HUDEP-2 (cell line): ENCODE measurements around the gene BID.
"Not testable (repeated sequence)": the region's sequence is repeated elsewhere in the genome, so short reads cannot be mapped to it uniquely, and the experiment has no call there.

Source experiments
- DNase-seq, 76 experiments: peaks; one replicate each; lab custom pipeline; 2025; ENCODE audit not compliant: unreplicated experiment in 76 of 76; lab: John Stamatoyannopoulos, UW

BID gene

GRCh38 chr22:17772958-17773605 lies 1.2 kb downstream of the BID start:
- DNase-seq = peak in 2 of 76 experiments; percentile 6 to 17

DNA sequence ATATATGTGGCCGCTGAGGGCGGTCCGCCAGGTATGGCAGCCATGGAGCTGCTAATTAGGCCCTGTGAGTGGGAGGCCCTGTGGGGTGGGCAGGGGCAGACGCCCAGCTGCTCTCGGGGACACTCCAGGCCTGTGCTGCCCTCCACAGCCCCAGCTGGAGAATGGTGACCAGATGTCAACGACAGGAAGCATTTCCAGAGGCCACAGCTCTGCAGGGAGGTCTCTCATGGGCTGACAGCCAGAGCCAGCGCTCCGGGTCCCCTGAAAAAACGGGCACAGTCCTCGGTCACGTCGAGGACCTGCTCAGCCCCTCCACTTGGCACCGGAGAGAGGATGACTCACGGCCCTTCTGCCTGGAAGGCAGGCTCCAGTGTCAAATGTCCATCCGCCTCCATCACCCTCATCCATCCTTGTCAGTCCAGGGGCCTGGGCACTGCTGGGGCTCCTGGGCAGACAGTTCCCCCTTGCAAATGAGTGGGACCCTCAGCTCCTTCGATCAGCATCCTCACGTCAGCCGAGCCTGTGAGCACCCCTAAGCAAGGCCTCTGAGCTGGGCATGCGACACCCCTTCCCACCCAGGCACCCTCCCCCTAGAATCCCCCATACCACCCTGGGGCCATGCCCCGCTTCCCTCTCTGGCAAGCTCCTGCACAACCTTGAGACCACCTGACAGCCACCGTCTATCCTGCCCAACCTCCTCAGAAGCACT lies 1.9 kb downstream of the BID start:
- DNase-seq = no peak

DNA sequence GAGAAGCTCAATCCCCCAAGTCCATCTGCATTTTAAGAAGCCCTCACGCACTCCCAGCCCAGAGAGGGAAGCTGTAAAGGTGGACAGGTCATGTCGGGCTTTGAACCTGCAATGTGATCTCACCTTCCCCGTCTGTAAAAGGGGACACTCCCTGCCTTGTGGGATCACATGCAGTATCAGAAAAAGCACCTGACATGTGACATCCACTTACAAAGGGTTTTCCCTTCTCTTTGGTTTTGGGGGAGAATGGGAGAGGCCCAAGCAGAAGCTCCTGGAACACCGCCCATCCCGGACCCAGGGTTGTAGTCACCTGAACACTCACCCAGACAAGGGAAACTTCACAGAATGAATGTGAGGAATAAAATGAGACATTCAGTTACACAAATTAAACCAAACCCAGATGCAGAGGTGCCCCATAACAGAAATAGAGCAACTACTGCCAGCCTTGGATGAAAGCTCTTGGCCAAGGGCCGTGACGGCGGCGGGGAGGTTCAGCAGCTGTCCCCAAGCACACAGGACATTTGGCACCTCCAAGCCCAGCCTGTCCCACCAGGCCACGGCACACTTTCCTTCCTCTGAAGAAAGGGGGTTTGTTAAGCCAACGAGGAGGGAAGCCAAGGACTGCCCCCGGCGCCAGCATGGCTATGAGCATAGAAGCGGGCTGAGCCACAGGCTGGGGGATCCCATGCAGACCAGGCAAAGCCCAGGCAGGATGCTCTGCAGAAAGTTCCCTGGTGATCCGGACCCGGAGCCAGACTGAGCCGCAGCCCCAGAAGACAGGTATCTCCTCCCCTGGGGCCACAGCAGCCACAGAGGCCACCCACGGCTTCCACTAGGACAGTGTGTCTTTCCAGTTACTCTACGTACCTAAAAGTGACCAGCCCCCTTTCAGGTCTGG lies 3.8 kb downstream of the BID start:
- no peak for DNase-seq

DNA sequence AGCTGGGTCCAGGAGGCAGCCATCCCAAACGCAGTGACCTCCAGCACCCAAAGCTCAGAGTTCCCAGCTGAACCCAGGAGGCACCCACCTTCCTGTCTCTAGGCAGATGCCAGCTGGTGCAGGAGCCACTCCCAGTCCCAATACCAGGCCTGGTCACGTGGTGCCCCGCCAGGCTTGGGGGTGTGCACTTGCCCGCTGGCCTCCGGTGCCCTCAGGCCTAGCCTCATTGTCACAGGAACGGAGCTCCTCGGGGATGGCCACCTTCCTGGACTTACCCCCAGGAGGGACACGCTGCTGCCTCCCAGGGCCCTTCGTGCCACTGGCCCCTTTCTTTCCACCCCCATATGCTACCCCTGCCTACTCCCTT lies 4.6 kb downstream of the BID start:
- no peak for DNase-seq

DNA sequence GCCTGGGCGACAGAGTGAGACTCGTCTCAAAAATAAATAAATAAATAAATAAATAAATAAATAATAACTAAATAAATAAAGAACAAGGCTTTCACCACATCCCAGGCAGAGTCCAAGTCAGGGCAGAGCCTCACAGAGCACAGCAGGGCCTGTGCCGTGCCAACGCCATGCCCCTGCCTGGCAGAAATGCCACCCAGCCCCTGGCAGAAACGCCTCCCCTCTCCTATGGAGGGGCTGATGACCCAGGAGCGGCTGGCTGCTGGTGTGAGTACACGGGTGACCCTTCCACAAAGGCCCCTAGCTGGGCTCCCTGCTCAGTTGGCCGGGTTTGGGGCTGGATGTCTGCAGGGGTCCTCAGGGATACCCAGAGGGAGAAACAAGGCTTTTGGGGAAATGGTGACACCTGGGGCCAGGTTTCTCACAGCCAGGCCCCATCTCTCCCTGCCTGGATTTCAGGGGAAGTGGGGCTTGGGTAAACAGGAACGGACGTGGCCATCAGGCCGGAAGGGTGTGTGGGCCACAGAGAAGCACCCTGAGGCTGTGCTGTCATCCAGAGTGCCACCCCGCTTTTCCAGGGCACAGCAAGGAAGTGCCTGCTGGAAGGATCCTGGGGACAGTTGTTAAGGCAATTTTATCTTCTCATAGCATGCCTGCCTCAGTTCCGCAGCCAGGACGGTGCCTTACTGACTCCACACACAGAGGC lies 5.1 kb downstream of the BID start:
- DNase-seq = no peak

GRCh38 chr22:17767233-17768065 lies 6.8 kb downstream of the BID start:
- no peak for DNase-seq

DNA sequence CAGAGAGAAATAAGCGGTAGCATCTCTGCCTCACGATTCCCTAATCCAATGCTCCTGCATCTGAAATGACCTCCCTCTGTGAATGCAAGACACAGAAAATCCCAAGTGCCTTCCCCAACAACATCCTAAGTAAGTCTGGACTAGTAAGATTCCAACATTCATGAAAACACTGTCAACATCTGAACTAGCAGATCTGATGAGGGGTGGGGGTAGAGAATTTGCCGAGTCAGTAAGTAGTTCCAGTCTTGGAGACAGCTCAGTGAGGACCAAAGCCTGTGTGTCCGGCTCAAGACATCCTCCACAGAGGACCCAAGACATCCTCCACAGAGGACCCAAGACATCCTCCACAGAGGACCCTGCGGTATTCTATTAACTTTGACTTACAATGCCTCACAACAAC lies 9.4 kb downstream of the BID start:
- not testable (repeated sequence) for DNase-seq

GRCh38 chr22:17764036-17764435 lies 10.2 kb downstream of the BID start:
- no peak for DNase-seq

DNA sequence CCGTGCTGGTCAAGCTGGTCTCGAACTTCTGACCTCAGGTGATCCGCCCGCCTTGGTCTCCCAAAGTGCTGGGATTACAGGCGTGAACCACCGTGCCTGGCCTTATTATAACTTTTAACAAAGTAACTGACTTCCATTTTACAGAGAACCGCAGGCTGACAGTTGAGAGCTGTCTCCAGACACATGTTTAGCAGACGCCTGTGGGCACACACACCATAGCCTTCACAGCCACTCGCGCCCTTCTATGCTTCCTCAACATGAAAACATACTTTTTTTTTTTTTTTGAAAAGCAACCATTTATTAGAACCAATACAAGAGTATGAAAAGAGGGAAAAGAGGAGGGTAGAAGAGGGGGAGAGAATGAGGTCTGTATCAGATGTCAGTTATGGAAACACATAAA lies 10.8 kb downstream of the BID start:
- not testable (repeated sequence) for DNase-seq

DNA sequence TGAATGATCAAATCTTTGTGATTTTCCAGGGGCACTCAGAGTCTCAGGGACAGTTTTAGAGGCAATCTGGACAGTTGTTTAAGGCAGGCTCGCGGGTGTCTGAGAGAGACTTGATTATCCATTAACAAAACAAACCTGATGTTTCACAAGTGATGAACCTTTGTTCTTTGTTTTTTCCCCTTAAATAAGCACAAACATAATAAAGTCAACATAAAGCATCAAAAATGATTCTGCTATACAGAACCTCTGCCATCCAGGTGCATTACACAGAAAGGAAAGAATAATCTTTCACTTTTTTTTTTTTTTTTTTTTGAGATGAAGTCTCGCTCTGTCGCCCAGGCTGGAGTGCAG lies 13.2 kb downstream of the BID start:
- no peak for DNase-seq

DNA sequence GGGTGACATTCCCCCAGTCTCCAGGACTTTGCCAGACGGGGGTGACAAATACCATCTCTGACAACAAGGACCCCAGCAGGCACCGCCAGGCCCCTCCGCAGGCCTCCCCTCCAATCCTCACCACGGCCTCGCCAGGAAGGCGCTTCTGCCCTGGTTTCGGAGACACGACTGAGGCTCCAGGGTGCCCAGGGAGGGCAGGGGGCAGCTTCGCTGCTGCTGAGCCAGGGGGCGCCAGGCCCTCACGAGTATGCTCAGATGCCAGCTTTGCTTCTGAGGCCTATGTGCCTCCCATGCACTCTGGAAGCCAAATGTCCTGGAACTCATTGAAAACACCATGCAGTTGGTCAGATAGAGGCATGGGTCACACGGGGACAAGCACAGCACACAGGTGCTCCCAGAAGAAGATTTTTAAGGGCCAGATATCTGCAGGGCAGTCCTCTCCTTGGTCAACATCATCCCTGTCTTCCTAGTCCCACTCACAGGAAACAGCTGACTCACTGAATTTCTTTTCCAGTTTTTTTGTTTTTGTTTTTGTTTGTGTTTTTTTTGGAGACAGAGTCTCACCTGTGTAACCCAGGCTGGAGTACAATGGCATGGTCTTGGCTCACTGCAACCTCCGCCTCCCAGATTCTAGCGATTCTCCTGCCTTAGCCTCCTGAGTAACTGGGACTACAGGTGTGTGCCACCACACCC lies 19.9 kb downstream of the BID start:
- peak in 10 of 76 experiments; percentile 7 to 39 (median 14) for DNase-seq

GRCh38 chr22:17753401-17753989 lies 20.8 kb downstream of the BID start:
- DNase-seq = peak in 40 of 76 experiments; percentile 11 to 59 (median 29)

DNA sequence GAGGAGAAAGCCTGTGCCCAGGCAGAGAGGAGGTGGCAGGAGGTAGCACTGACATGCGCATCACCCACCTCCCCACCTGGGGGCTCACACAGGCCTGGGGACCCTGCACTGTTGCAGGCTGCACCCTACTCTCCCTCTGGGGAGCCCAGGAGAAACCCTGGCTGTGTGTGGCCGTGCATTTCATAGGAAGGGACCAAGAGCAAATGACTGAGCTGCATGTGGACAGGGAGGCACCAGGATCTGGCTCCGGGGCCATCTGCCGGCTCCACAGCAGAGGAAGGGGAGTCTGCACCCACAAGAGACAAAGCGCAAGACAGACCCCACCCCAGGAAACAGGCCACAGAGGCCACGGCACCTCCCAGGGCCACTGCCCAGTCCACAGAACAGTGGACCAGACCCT lies 22.7 kb downstream of the BID start:
- DNase-seq = no peak

DNA sequence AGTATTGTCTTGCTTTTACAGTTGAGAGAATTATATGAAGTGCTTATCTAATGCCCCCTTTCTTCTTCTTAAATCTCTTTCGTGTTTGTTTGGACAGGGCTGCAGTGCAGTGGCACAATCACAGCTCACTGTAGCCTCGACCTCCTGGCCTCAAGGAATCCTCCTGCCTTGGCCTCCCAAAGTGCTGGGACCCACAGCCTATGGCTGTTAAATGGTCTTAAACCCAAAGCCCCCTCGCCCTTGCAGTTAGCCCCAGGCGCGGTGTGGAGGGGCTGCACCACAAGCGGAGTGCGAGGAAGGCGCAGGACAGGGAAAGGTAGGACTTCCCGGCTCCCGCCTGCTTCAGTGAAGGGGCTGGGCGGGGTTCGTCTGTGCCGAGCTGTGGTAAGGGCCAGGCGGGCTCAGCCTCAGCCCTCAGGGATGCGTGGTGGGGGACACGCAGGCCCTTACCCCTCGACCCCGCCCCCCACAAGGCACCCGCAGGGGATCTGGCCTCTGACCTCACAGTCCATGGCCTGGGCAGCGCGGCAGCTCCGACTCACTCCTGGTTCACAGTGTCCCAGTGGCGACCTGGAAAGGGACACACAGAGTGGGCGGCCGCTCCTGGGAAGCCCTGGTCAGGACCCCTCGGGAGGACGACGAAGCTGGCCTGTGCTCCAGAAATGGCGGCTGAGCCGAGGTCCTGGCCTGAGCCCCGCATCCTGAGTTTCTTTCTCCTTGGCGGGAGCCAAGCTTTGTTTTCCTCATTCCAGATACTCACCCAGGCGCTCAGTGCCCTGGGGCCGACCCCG lies 24.5 kb downstream of the BID start:
- no peak for DNase-seq

DNA sequence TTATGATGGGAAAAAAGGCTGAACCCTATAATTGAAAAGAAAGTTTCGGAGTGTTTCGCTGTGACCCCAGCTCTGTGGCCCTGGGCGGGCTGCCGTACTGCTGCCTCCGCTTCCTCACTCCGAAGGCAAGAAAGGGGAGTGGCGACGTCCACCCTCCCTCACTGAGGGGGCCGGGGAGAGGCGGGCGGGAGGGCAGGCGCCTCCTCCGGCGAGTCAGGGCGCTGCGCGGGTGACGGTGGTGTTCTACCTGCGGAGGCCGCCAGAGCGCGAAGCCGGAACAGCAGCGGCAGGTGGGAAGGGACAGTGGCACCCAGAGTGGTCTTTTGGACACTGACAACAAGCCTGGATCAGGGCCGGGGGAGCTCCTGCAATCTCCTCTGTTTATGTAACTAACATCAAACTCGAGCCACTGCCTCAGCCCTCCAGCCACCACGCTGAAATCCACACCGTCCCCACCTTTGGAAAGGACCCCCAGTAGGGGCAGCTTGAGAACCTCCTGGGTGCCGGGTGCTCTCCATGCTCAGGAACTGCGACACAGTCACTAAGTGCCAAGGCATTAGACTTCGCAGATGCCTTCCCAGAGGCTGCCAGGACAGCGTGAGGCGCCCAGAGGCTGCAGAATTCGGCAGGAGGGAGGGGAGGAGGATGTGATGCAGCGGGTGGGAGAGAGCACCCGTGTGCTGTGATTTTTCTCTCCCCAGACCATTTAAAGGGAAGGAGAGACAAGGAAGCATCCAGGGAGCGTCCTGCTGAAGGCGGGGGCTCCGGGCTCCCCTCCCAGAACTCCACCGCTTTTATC lies 25.5 kb downstream of the BID start:
- no peak for DNase-seq

DNA sequence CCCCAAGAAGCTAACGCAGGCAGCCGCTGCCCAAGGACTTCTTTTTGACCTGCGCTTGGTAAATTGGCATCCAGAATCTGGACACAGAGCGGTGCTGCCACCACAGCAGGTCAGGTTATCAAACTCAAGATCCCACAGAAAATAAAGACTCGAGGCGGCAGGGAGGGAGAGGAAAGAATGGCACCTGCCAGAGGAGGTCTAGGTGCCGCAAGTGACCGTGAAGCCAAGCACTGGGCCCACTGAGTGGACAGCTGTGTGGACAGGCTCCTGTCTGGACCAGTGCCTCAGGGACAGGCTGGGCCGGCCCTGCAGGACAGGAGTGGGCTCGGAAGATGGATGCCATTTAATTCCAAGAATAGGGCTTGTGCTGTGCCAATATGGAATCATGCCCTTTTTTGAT lies 27.4 kb downstream of the BID start:
- no peak for DNase-seq

DNA sequence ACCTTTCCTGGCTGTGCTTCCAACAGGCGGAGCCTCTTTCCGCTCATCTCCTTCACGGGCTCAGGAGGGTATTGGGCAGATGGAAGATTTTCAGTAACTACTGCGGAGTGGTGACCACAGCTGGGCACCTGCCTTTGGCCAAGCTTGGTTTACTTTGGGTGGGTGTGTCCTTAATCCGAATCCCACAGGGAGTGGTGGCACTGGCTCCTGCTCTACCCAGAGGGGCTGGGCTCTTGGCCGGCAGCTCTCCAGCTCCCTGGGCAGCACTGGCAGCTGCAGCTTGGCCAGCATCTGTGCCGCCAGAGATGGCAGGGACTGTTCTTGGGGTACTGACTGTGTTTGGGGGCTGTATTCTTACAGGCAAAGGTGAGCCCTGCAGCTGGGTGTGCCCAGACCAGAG lies 29.8 kb downstream of the BID start:
- DNase-seq = no peak
